Osteoblast (primary cell): ENCODE data around the gene USP17L15. TPM values are rescaled to one million over a fixed set of nuclear protein-coding genes. Genes with fewer than 3 reads are reported as not detected.

Source experiments
- total RNA-seq: library from RNA; depleted of rRNA; stranded (reverse); fragments of >200 nt; gene quantifications from 2 replicates; pipeline ENCODE4 v1.2.3, GENCODE V29; 2012

Gene USP17L15
- total RNA-seq, 1 donor = not detected

Other genes with a start within 250 kb of the USP17L15 start
- gene FAM90A26, start 64.0 kb upstream of the USP17L15 start, total RNA-seq = not detected in 2 replicates
- gene USP17L10, start 23.7 kb upstream of the USP17L15 start, total RNA-seq = not detected in 2 replicates
- not detected in 2 replicates for gene USP17L11, start 19.0 kb upstream of the USP17L15 start, total RNA-seq
- gene USP17L12, start 14.2 kb upstream of the USP17L15 start, total RNA-seq = not detected in 2 replicates
- gene USP17L13, start 9.5 kb upstream of the USP17L15 start, total RNA-seq = not detected in 2 replicates
- not detected in 2 replicates for gene USP17L17, start 9.5 kb downstream of the USP17L15 start, total RNA-seq
- not detected in 2 replicates for gene USP17L18, start 14.2 kb downstream of the USP17L15 start, total RNA-seq
- not detected in 2 replicates for gene USP17L19, start 19.0 kb downstream of the USP17L15 start, total RNA-seq
- gene USP17L20, start 23.7 kb downstream of the USP17L15 start, total RNA-seq = not detected in 2 replicates
- gene USP17L21, start 28.5 kb downstream of the USP17L15 start, total RNA-seq = not detected in 2 replicates
- gene USP17L22, start 33.2 kb downstream of the USP17L15 start, total RNA-seq = not detected in 2 replicates
- not detected in 2 replicates for gene USP17L24, start 90.8 kb downstream of the USP17L15 start, total RNA-seq
- not detected in 2 replicates for gene USP17L25, start 95.5 kb downstream of the USP17L15 start, total RNA-seq
- gene USP17L26, start 100.3 kb downstream of the USP17L15 start, total RNA-seq = not detected in 2 replicates
- not detected in 2 replicates for gene USP17L5, start 105.0 kb downstream of the USP17L15 start, total RNA-seq
- not detected in 2 replicates for gene USP17L27, start 109.8 kb downstream of the USP17L15 start, total RNA-seq
- not detected in 2 replicates for gene USP17L28, start 114.5 kb downstream of the USP17L15 start, total RNA-seq
- gene USP17L29, start 119.3 kb downstream of the USP17L15 start, total RNA-seq = not detected in 2 replicates
- gene USP17L30, start 128.7 kb downstream of the USP17L15 start, total RNA-seq = not detected in 2 replicates
- gene DEFB131A, start 210.0 kb downstream of the USP17L15 start, total RNA-seq = not detected in 2 replicates